SK-N-DZ (cell line): ENCODE measurements around the gene TNFAIP3.

Experiments
- DNase-seq: peaks from one replicate; pipeline ENCODE4 v3.0.0-alpha.2; 2015; ENCODE audit warnings: low spot score

The TNFAIP3 gene

GRCh38 chr6:137863091-137863797 lies 3.8 kb upstream of the TNFAIP3 start:
- DNase-seq, result no peak

GRCh38 chr6:137864812-137865508 lies 2.1 kb upstream of the TNFAIP3 start:
- DNase-seq, result no peak

GRCh38 chr6:137866200-137866913 lies 702 bp upstream of the TNFAIP3 start:
- peak; percentile 10 for DNase-seq

GRCh38 chr6:137867685-137868509 lies 838 bp downstream of the TNFAIP3 start:
- DNase-seq, result no peak

GRCh38 chr6:137868721-137869548 lies 1.9 kb downstream of the TNFAIP3 start:
- DNase-seq, result no peak

- DNase-seq, result no peak
Observed at GRCh38 chr6:137869549-137870307, 2.7 kb downstream of the TNFAIP3 start.

- DNase-seq, result no peak
Observed at GRCh38 chr6:137870308-137870644, 3.2 kb downstream of the TNFAIP3 start.

GRCh38 chr6:137870744-137871247 lies 3.7 kb downstream of the TNFAIP3 start:
- no peak for DNase-seq

GRCh38 chr6:137871291-137871690 lies 4.2 kb downstream of the TNFAIP3 start:
- no peak for DNase-seq

GRCh38 chr6:137871831-137872454 lies 4.9 kb downstream of the TNFAIP3 start:
- no peak for DNase-seq

- no peak for DNase-seq
Observed at GRCh38 chr6:137872581-137873115, 5.6 kb downstream of the TNFAIP3 start.

GRCh38 chr6:137873273-137873762 lies 6.3 kb downstream of the TNFAIP3 start:
- DNase-seq, result no peak

- DNase-seq, result no peak
Observed at GRCh38 chr6:137874204-137875057, 7.4 kb downstream of the TNFAIP3 start.

- no peak for DNase-seq
Observed at GRCh38 chr6:137875058-137875520, 8.0 kb downstream of the TNFAIP3 start.

GRCh38 chr6:137875606-137876005 lies 8.5 kb downstream of the TNFAIP3 start:
- DNase-seq, result no peak

GRCh38 chr6:137876547-137876946 lies 9.5 kb downstream of the TNFAIP3 start:
- no peak for DNase-seq

- no peak for DNase-seq
Observed at GRCh38 chr6:137877113-137877512, 10.1 kb downstream of the TNFAIP3 start.

GRCh38 chr6:137877606-137878005 lies 10.5 kb downstream of the TNFAIP3 start:
- no peak for DNase-seq
